ENCODE data around the gene HLA-A.

DNA sequence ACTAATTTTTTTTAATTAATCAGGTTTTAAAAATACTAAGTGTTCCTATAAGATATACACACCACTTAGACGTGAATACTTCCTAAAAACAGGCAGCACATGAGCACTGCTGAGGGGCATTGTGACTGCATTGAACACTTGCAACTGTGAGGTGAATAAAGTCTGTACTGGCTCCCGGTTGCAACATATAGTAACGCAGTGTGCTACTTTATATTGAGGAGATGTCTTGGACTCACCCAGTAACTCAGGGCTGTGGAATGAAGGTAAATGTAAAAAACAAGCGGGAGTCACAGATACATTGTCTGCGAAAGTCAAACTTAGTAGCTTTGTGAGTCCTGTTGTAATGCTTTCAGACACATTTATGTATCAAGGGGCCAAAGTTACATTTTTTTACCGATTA is 17.0 kb upstream of the HLA-A start:
- TF ChIP-seq, protein P1, sequence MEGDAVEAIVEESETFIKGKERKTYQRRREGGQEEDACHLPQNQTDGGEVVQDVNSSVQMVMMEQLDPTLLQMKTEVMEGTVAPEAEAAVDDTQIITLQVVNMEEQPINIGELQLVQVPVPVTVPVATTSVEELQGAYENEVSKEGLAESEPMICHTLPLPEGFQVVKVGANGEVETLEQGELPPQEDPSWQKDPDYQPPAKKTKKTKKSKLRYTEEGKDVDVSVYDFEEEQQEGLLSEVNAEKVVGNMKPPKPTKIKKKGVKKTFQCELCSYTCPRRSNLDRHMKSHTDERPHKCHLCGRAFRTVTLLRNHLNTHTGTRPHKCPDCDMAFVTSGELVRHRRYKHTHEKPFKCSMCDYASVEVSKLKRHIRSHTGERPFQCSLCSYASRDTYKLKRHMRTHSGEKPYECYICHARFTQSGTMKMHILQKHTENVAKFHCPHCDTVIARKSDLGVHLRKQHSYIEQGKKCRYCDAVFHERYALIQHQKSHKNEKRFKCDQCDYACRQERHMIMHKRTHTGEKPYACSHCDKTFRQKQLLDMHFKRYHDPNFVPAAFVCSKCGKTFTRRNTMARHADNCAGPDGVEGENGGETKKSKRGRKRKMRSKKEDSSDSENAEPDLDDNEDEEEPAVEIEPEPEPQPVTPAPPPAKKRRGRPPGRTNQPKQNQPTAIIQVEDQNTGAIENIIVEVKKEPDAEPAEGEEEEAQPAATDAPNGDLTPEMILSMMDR (IDR thresholded peaks at IDR 0.05) = no peak
- no peak for TF ChIP-seq POLR2A (IDR thresholded peaks at IDR 0.05)

All from heart left ventricle (tissue), 13 donors.